Activated T-helper 1 cell treated with anti-CD3 and anti-CD28 coated beads, Interleukin-12 subunit alpha, Interleukin-12 subunit beta, Interleukin-2, Interleukin-4 antibody, amounts not matched to agents 30 ng/mL and 10 ng/mL and 1 ng/mL, durations not matched to agents 14 hours and 24 hours and 36 hours (primary cell): Measurements from ENCODE around the gene KIF26A. TPM values are rescaled to one million over a fixed set of nuclear protein-coding genes. Genes with fewer than 3 reads are reported as not detected.

Source experiments
- DNase-seq: peaks from one replicate; pipeline ENCODE4 v3.0.0; 2021; ENCODE audit warnings: low spot score
- H3K27ac Mint-ChIP-seq: one replicate; pipeline ENCODE4 v1.8.0; 2021; ENCODE audit warnings: mild to moderate bottlenecking, mixed read lengths
- H3K27me3 Mint-ChIP-seq: one replicate; pipeline ENCODE4 v1.8.0; 2022; ENCODE audit warnings: mild to moderate bottlenecking, moderate library complexity, mixed read lengths; ENCODE audit not compliant: insufficient read depth
- H3K36me3 Mint-ChIP-seq: one replicate; pipeline ENCODE4 v1.8.0; 2021; ENCODE audit warnings: low read depth, mixed read lengths
- H3K4me1 Mint-ChIP-seq: one replicate; pipeline ENCODE4 v1.8.0; 2021; ENCODE audit warnings: low read depth, mixed read lengths
- H3K4me3 Mint-ChIP-seq: one replicate; pipeline ENCODE4 v1.8.0; 2021; ENCODE audit warnings: mild to moderate bottlenecking, moderate library complexity, mixed read lengths
- H3K9me3 Mint-ChIP-seq: one replicate; pipeline ENCODE4 v1.8.0; 2021; ENCODE audit warnings: mixed read lengths
- intact Hi-C: fragments of 100-400 bp; cut with micrococcal nuclease; formaldehyde crosslinking; loops from one replicate; pipeline ENCODE4 v1.15.1; 2024
- total RNA-seq: library from RNA; stranded (reverse); gene quantifications from 2 replicates; pipeline ENCODE4 v1.2.3, GENCODE V29; 2022

Gene KIF26A
- total RNA-seq, 1 donor from 2014 or later, result 0.05 TPM

DNA sequence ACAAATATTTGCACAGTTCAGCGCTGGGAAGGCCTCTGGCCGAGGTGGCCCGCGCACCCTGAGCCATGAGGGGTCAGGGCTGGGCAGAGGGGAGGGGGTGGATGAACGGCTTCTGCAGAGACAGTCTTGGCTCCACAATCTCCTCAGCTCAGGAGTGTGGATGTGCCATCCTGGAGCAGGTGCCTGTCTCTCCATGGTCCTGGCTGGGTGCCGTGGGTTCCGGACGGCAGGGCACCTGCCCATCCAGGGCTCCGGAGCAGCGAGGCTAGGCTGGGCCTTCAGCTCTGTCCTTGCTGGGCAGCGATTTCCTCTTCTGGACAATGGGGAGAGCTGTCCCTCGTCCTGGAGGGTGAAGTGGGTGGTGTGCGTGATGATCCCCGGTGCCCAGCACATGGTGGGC is 55.6 kb downstream of the KIF26A start:
- Mint-ChIP-seq H3K9me3 (no peaks in the 10 kb centered on the region), H3K4me1 (no peaks in the 10 kb centered on the region), H3K36me3 (no peaks in the 10 kb centered on the region), H3K4me3 (no peak overlapping the region), H3K27ac (no peak overlapping the region), H3K27me3 (no peaks in the 10 kb centered on the region)
- intact Hi-C loops, result no loop called here
- DNase-seq, result no peak

GRCh38 chr14:104194716-104195115 is 56.3 kb downstream of the KIF26A start:
- intact Hi-C loops, result no loop called here
- no peak overlapping the region for H3K27ac Mint-ChIP-seq
- H3K4me3 Mint-ChIP-seq, result no peak overlapping the region
- no peaks in the 10 kb centered on the region for H3K27me3 Mint-ChIP-seq
- H3K4me1 Mint-ChIP-seq, result no peaks in the 10 kb centered on the region
- DNase-seq, result no peak
- H3K36me3 Mint-ChIP-seq, result no peaks in the 10 kb centered on the region
- no peaks in the 10 kb centered on the region for H3K9me3 Mint-ChIP-seq

DNA sequence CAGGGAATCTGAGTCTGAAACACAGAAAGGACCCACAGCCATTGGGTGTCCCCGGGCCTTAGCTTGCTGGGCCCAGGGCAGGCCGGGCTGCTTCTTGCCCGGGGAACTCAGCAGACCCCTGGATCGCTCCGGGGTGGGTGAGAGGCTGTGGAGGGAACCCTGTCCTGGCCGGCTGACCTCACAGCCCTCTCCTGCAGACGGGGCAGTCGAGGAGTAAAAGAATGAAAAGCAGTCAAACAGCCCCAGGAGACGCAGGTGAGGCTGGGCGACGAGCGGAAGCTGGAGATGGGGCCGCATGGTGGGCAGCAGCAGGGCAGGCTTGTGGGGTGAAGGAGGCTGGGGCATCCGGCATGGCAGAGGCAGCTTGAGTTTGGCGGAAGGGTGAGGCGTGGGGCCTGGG is 57.0 kb downstream of the KIF26A start:
- H3K27ac Mint-ChIP-seq, result no peak overlapping the region
- no peaks in the 10 kb centered on the region for H3K27me3 Mint-ChIP-seq
- H3K4me1 Mint-ChIP-seq, result no peaks in the 10 kb centered on the region
- DNase-seq, result no peak
- no peaks in the 10 kb centered on the region for H3K36me3 Mint-ChIP-seq
- no peaks in the 10 kb centered on the region for H3K9me3 Mint-ChIP-seq
- intact Hi-C loops, result no loop called here
- no peak overlapping the region for H3K4me3 Mint-ChIP-seq

- no peak for DNase-seq
- H3K27ac Mint-ChIP-seq, result no peak overlapping the region
- intact Hi-C loops, result no loop called here
- H3K27me3 Mint-ChIP-seq, result no peaks in the 10 kb centered on the region
- no peaks in the 10 kb centered on the region for H3K36me3 Mint-ChIP-seq
- H3K4me3 Mint-ChIP-seq, result no peak overlapping the region
- H3K9me3 Mint-ChIP-seq, result no peaks in the 10 kb centered on the region
- no peaks in the 10 kb centered on the region for H3K4me1 Mint-ChIP-seq
Observed at GRCh38 chr14:104195878-104196277, 57.5 kb downstream of the KIF26A start.

DNA sequence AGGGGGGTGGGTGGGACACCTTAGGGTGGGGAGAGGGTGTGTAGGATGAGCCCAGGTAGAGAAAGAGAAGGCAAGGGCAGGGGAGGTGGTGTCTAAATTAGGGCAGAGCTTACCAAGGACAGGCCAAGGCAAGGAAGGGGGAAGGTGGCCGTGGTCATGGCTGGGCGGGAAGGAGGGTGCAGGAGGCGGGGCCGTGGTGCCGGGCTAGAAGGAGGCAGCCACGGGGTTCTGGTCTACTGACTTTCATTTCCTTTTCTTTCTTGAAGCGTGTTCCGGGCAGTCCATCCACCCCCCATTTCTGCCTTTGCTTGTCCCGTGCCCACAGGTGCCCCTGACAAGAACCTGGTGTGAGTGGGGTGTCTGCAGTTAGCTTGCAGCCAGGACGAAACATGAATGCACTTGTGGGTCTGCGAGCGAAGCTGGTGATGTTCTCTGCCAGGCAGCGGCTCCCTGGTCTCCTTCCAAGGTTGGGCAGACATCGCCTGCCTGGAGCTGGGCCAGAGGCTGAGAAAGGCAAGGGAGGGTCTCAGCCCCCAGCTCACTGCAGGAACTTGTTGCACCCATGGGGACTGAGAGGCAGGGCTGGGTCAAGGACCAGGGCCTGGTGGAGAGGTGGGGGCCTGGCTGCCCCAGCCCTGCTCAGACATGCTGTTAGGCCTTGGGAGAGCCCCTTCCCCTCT is 58.2 kb downstream of the KIF26A start:
- no peak for DNase-seq
- Mint-ChIP-seq H3K27ac (no peak overlapping the region), H3K27me3 (no peaks in the 10 kb centered on the region), H3K9me3 (no peaks in the 10 kb centered on the region), H3K36me3 (no peaks in the 10 kb centered on the region), H3K4me1 (no peaks in the 10 kb centered on the region), H3K4me3 (no peak overlapping the region)
- intact Hi-C loops, result no loop called here

DNA sequence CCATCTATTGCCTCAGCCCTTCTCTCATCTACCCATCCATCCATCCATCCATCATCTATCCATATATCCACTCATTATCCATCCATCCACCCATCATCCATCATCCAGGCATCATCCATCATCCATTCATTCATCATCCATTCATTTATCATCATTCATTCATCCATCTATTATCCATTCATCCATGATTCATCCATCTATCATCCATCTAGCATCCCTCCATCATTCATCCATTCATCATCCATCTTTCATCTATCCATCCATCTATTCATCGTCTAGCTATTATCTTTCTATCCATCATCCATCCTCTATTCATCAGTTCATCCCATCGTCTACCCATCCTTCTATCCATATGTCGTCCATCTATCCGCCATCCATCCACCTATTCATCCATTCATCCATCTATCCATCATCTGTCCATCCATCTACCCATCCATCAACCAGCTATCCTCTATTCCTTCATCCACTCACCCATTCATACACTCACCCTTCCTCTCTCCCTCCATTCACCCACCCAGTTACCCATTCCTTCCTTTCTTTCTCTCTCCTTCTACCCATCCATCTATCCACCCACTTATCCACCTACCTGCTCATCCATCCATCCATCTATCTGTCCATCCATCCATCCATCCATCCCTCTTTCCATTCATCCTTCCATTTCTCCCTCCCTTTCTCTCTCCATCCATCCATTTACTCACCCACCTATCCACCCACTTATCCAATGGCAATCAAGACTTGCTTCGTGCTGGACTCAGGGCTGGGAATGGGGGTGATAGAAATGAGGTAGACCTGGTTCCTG is 59.3 kb downstream of the KIF26A start:
- intact Hi-C loops, result no loop called here
- DNase-seq, result no peak
- Mint-ChIP-seq H3K36me3 (no peaks in the 10 kb centered on the region), H3K4me3 (no peak overlapping the region), H3K9me3 (no peaks in the 10 kb centered on the region), H3K4me1 (no peaks in the 10 kb centered on the region), H3K27me3 (no peaks in the 10 kb centered on the region), H3K27ac (no peak overlapping the region)

DNA sequence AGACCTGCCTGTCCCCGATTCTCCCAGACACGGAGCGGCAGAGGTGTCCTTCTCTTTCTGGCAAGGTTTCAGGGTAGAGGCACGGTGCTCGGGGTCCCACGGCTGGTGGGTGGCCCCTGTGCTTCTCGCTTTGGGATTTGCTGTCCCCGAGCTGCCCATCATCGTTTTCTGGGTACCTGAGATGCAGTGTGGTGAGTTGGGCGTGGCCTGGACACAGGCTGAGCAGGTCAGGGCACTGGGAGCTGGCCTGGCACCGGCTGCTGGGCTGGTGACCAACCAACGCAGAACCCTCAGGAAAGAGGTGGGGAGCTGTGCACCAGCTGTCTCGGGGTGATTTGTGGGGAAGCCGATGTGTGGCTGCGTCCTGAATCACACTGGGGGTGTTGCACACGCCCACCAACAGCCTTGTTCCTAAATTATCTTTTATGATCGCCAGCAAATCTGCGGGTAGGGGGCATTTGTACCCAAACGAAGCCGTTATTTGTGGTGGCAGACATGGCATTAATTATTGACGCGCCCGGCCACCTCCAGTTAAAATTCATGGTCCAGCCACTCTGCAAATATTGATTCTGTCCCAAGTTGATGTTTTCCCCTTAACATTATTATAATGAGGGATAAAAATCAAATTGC is 61.0 kb downstream of the KIF26A start:
- Mint-ChIP-seq H3K36me3 (no peaks in the 10 kb centered on the region), H3K4me3 (no peak overlapping the region), H3K27ac (no peak overlapping the region), H3K4me1 (no peaks in the 10 kb centered on the region), H3K9me3 (no peaks in the 10 kb centered on the region), H3K27me3 (no peaks in the 10 kb centered on the region)
- no peak for DNase-seq
- intact Hi-C loops, result no loop called here

GRCh38 chr14:104200106-104200505 is 61.7 kb downstream of the KIF26A start:
- H3K27me3 Mint-ChIP-seq, result no peaks in the 10 kb centered on the region
- no peaks in the 10 kb centered on the region for H3K36me3 Mint-ChIP-seq
- no peaks in the 10 kb centered on the region for H3K4me1 Mint-ChIP-seq
- H3K4me3 Mint-ChIP-seq, result no peak overlapping the region
- H3K9me3 Mint-ChIP-seq, result no peaks in the 10 kb centered on the region
- intact Hi-C loops, result no loop called here
- H3K27ac Mint-ChIP-seq, result no peak overlapping the region
- no peak for DNase-seq

- Mint-ChIP-seq H3K27me3 (no peaks in the 10 kb centered on the region), H3K4me1 (no peaks in the 10 kb centered on the region), H3K9me3 (no peaks in the 10 kb centered on the region), H3K4me3 (no peak overlapping the region), H3K27ac (no peak overlapping the region), H3K36me3 (no peaks in the 10 kb centered on the region)
- no peak for DNase-seq
- intact Hi-C loops, result no loop called here
Observed at GRCh38 chr14:104200591-104200990, 62.2 kb downstream of the KIF26A start.

- Mint-ChIP-seq H3K4me3 (no peak overlapping the region), H3K9me3 (no peaks in the 10 kb centered on the region), H3K36me3 (no peaks in the 10 kb centered on the region), H3K27ac (no peak overlapping the region), H3K4me1 (no peaks in the 10 kb centered on the region), H3K27me3 (no peaks in the 10 kb centered on the region)
- DNase-seq, result no peak
- intact Hi-C loops, result no loop called here
Observed at GRCh38 chr14:104201063-104201462, 62.7 kb downstream of the KIF26A start.

- intact Hi-C loops, result no loop called here
- no peaks in the 10 kb centered on the region for H3K9me3 Mint-ChIP-seq
- H3K36me3 Mint-ChIP-seq, result no peaks in the 10 kb centered on the region
Observed at GRCh38 chr14:104201496-104201895, 63.1 kb downstream of the KIF26A start.

GRCh38 chr14:104202259-104203070 is 64.1 kb downstream of the KIF26A start:
- no peaks in the 10 kb centered on the region for H3K4me1 Mint-ChIP-seq
- intact Hi-C loops, result no loop called here

More at GRCh38 chr14:104201496-104201895, 63.1 kb downstream of the KIF26A start:
- no peaks in the 10 kb centered on the region for H3K27me3 Mint-ChIP-seq
- no peak overlapping the region for H3K4me3 Mint-ChIP-seq
- H3K27ac Mint-ChIP-seq, result no peak overlapping the region
- H3K4me1 Mint-ChIP-seq, result no peaks in the 10 kb centered on the region
- no peak for DNase-seq

GRCh38 chr14:104203071-104203425 is 64.7 kb downstream of the KIF26A start:
- no peaks in the 10 kb centered on the region for H3K9me3 Mint-ChIP-seq
- H3K36me3 Mint-ChIP-seq, result no peaks in the 10 kb centered on the region
- no peaks in the 10 kb centered on the region for H3K4me1 Mint-ChIP-seq
- no peak overlapping the region for H3K27ac Mint-ChIP-seq
- no peak for DNase-seq
- intact Hi-C loops, result no loop called here
- H3K4me3 Mint-ChIP-seq, result no peak overlapping the region
- no peaks in the 10 kb centered on the region for H3K27me3 Mint-ChIP-seq

More at GRCh38 chr14:104202259-104203070, 64.1 kb downstream of the KIF26A start:
- H3K9me3 Mint-ChIP-seq, result no peaks in the 10 kb centered on the region
- no peak for DNase-seq
- H3K27me3 Mint-ChIP-seq, result no peaks in the 10 kb centered on the region
- no peak overlapping the region for H3K27ac Mint-ChIP-seq
- no peak overlapping the region for H3K4me3 Mint-ChIP-seq
- no peaks in the 10 kb centered on the region for H3K36me3 Mint-ChIP-seq
